Chondrocyte (in vitro differentiated cells): Measurements from ENCODE around the gene ZNF687. TPM values are rescaled to one million over a fixed set of nuclear protein-coding genes. Genes with fewer than 3 reads are reported as not detected.

Experiments used
- total RNA-seq: library from RNA; stranded (reverse); gene quantifications from 3 replicates; pipeline ENCODE4 v1.2.1, GENCODE V29; 2021

The ZNF687 gene
- total RNA-seq, 1 donor from 2014 or later = 18.6 TPM

Other genes starting within 250 kb of the ZNF687 start
- 0.36 to 0.63 TPM (median 0.62 TPM) in 3 replicates for gene BNIPL, start 245.7 kb upstream of the ZNF687 start, total RNA-seq
- gene C1orf56, start 234.5 kb upstream of the ZNF687 start, total RNA-seq = 2.8 to 5.9 TPM (median 3.1 TPM) in 3 replicates
- gene CDC42SE1, start 222.7 kb upstream of the ZNF687 start, total RNA-seq = 60.1 to 76.7 TPM (median 76.6 TPM) in 3 replicates
- gene MLLT11, start 221.9 kb upstream of the ZNF687 start, total RNA-seq = 42.8 to 49.9 TPM (median 42.8 TPM) in 3 replicates
- gene GABPB2, start 211.5 kb upstream of the ZNF687 start, total RNA-seq = 7.8 to 11.7 TPM (median 8.2 TPM) in 3 replicates
- gene SEMA6C, start 135.7 kb upstream of the ZNF687 start, total RNA-seq = 7.0 to 9.2 TPM (median 8.9 TPM) in 3 replicates
- gene TNFAIP8L2, start 125.7 kb upstream of the ZNF687 start, total RNA-seq = not detected in 3 replicates
- gene LYSMD1, start 116.4 kb upstream of the ZNF687 start, total RNA-seq = 9.3 to 10.0 TPM (median 9.9 TPM) in 3 replicates
- 39.6 to 44.3 TPM (median 40.7 TPM) in 3 replicates for gene SCNM1, start 116.2 kb upstream of the ZNF687 start, total RNA-seq
- 0.60 to 1.9 TPM in 2 of 3 replicates, not detected in the other for gene TMOD4, start 106.3 kb upstream of the ZNF687 start, total RNA-seq
- gene VPS72, start 92.1 kb upstream of the ZNF687 start, total RNA-seq = 40.4 to 70.5 TPM (median 64.0 TPM) in 3 replicates
- 72.8 to 89.9 TPM (median 80.0 TPM) in 3 replicates for gene PIP5K1A, start 83.7 kb upstream of the ZNF687 start, total RNA-seq
- gene PSMD4, start 27.6 kb upstream of the ZNF687 start, total RNA-seq = 111 to 144 TPM (median 113 TPM) in 3 replicates
- gene PI4KB, start 45.1 kb downstream of the ZNF687 start, total RNA-seq = 51.4 to 73.2 TPM (median 54.7 TPM) in 3 replicates
- gene RFX5, start 65.0 kb downstream of the ZNF687 start, total RNA-seq = 30.0 to 64.7 TPM (median 31.8 TPM) in 3 replicates
- gene SELENBP1, start 90.4 kb downstream of the ZNF687 start, total RNA-seq = 5.7 to 11.1 TPM (median 8.9 TPM) in 3 replicates
- 229 to 257 TPM (median 236 TPM) in 3 replicates for gene PSMB4, start 117.3 kb downstream of the ZNF687 start, total RNA-seq
- 61.7 to 79.7 TPM (median 65.0 TPM) in 3 replicates for gene POGZ, start 177.2 kb downstream of the ZNF687 start, total RNA-seq
- gene CGN, start 229.1 kb downstream of the ZNF687 start, total RNA-seq = 0.95 to 1.2 TPM (median 1.0 TPM) in 3 replicates